KOPT-K1 (cell line): ENCODE data around the gene PAWR.
"Not testable (repeated sequence)": the region's sequence is repeated elsewhere in the genome, so short reads cannot be mapped to it uniquely, and the experiment has no call there.

Source experiments
- H3K27ac ChIP-seq: fragments of 200-600 bp; sonication (generic); 2 replicates; pipeline ENCODE4 v1.5.1; 2016; ENCODE audit warnings: antibody characterized with exemption, mild to moderate bottlenecking, low read depth, low read length; ENCODE audit not compliant: poor library complexity, severe bottlenecking
- H3K36me3 ChIP-seq: fragments of 200-600 bp; sonication (generic); 2 replicates; pipeline ENCODE4 v1.5.1; 2017; ENCODE audit warnings: antibody characterized with exemption, mild to moderate bottlenecking, low read length, moderate library complexity; ENCODE audit not compliant: insufficient read depth
- H3K9me3 ChIP-seq: fragments of 200-600 bp; sonication (generic); 2 replicates; pipeline ENCODE4 v1.5.1; 2017; ENCODE audit warnings: antibody characterized with exemption, low read length, mild to moderate bottlenecking; ENCODE audit not compliant: insufficient read depth, poor library complexity, severe bottlenecking

The PAWR gene

DNA sequence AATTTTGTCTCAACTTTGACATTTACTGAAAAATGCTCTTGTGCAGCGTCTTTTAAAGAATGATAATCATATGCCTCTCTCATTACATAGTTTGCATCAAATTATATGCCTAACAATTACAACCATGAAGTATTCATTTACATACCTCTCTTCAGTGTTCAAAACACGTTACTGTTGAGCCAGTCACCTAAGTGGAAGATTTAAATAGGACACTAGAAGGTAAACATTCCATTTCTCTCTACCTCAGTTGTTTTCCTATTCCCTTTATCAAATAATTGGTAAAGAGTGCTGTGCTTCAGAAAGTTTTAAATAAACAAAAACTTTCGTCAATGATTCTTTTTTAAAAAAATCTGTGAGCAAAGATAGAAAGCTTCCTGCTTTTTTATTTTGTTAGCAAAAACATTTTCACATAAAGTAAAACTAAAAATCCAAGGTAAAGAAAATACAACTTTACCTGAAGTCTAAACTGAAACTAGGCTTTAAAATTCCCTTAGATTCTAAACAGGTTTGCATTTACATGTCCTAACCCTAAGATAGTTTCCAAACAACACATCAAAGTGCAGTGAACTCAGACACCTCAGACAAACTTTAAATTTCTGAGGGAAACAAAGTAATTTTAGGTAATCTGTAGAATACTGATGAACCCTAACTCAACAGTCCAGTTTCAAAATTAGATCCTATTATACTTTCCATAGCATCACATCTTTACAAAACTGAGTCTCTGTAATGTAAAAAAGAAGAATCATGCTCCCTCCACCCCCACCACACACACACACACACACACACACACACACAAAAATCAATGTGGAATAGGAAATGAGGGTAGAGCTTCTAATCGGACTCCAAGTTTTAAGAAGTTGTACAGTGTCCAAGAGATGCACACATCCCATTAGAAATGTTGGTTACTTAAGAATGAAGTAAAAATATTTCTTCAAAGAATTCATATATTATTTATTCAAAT lies 46.2 kb downstream of the PAWR start:
- H3K27ac ChIP-seq: no peak overlapping the region
- no peaks in the 10 kb centered on the region for H3K9me3 ChIP-seq
- no peaks in the 10 kb centered on the region for H3K36me3 ChIP-seq

DNA sequence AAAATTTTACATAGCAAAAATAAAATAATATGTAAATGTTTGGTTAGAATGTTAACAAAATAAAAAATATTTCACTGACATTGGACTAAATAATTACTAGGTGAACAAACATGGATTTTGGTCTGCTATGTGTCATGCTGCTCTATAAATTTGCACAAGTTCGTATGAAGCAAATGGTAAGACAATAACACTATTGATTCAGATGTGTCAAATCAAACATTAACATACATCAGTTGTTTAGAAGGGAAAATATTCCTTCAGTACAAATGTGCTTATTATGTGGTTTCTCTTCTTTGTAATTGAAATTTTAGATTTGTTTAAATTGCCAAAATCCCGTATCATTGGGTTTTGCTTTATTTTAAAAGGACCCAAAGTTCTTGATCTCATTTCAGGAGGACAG lies 46.9 kb downstream of the PAWR start:
- H3K9me3 ChIP-seq: no peaks in the 10 kb centered on the region
- no peak overlapping the region for H3K27ac ChIP-seq
- no peaks in the 10 kb centered on the region for H3K36me3 ChIP-seq

DNA sequence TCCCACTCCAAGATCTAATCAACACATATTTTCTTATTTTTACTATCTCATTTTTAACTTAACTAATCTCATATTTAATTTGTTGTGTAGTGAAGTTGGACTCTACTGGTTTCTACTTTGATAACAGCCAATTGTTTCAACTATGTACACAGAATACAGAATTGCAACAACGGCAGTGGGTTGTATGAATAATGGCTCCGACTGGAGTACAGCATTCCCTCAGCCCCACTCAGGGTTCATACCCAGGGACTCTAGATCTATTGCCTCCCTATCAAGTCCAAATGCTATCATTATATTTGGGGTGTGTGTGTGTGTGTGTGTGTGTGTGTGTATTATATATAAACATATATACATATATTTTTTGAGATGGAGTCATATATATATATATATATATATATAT lies 52.3 kb downstream of the PAWR start:
- Histone ChIP-seq H3K9me3 (no peaks in the 10 kb centered on the region), H3K27ac (no peak overlapping the region), H3K36me3 (no peaks in the 10 kb centered on the region)

DNA sequence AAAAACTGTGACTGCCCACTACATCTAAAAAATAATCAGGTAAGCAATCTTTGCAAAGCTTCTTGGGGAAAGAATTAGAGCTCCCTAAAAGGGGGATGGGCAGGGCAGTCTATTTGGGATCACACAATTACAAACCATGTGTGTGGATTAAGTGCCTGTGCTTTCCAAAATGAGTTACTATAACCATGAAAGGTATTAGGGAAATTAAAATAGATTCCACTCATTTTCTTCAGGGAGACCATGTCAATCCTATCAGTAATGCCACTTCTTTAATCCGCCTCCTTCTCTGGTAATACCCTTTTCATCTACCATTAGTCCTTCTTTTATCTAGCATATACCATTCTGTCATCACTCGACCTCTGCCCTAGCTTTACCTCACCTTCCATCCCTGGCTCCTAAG lies 53.7 kb downstream of the PAWR start:
- Histone ChIP-seq H3K9me3 (no peaks in the 10 kb centered on the region), H3K36me3 (no peaks in the 10 kb centered on the region), H3K27ac (no peak overlapping the region)

DNA sequence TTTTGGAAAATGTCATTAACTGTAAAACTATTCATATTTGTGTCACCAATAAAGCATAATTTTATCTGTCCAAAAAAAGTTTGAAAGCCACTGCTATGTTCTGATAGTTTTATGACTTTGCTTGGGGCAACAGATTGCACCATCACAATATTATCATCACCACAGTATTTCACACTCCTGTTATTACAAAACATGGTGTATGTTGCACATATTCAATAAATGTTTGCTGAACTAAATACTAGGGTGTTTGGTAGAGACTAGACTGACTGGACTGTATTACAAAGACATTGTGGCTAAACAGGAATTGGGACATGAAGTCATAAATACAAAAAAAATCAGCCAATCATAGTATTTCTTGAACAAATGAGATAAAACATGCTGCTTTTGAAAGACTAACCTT lies 55.1 kb downstream of the PAWR start:
- Histone ChIP-seq H3K36me3 (no peaks in the 10 kb centered on the region), H3K9me3 (no peaks in the 10 kb centered on the region), H3K27ac (no peak overlapping the region)

DNA sequence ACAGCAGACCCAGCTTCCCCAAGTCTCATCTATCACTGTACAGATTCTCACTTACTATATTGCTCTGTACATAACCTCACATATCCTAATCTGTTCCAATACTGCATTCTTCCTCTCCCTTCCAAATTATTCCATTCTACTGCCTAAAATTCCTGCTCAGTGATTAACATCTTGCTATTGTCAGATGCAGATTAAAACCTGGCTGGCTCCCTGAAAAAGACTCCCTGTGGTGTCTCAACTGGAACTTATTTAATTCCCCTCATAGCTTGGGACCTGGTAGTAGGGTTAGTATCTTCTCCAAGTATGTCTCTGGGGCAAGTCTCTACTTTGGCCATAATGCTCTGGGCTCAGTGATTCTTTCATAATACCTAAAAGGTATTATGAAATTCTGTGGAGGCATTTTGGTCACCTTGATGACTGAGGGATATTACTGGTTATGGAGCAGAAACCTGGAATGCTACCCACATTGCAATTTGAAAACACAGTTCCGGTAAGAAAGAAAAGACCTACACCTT lies 55.8 kb downstream of the PAWR start:
- H3K27ac ChIP-seq: no peak overlapping the region
- H3K36me3 ChIP-seq: no peaks in the 10 kb centered on the region
- no peaks in the 10 kb centered on the region for H3K9me3 ChIP-seq

DNA sequence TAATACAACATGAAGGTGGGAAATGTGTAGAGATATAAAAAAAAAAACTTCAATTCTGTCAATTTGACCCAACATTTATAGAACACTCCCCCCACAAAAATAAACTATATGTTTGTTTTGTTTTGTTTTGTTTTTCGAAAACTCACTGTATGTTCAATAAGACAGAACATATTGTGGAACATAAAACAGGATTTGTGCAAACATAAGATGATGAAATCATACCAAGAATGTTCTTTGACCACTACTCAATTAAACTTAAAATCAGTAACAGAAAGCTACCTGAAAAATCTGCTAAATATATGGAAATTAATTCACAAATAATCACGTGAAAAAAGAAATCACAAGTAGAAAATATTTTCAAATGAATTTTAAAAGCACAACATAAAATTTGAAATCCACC lies 61.2 kb downstream of the PAWR start:
- H3K27ac ChIP-seq: no peak overlapping the region
- no peaks in the 10 kb centered on the region for H3K36me3 ChIP-seq
- peaks cover 8% of the 10 kb centered on the region for H3K9me3 ChIP-seq

DNA sequence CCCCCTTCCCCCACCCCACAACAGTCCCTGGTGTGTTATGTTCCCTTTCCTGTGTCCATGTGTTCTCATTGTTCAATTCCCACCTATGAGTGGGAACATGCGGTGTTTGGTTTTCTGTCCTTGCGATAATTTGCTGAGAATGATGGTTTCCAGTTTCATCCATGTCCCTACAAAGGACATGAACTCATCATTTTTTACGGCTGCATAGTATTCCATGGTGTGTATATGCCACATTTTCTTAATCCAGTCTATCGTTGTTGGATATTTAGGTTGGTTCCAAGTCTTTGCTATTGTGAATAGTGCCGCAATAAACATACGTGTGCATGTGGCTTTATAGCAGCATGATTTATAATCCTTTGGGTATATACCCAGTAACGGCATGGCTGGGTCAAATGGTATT lies 64.0 kb downstream of the PAWR start:
- not testable (repeated sequence) for H3K36me3 ChIP-seq, H3K27ac ChIP-seq, H3K9me3 ChIP-seq

DNA sequence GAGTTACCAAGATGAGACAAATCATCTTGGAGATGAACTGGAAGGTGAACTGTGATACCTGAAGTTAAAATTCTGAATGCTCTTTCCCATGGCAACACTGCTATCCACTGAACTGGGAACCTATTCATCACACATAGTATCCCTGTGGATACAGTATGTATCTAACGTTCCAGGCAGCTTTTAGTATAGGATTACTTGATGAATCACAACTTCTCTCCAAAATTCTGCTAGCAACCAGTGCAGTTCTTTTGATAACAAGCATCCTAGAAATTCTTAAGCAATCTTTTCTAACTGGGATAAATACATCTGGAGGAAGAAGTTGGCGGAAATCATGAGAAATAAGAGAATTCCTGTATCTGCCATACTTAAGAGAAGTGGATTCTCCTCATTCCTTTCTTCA lies 66.4 kb downstream of the PAWR start:
- H3K36me3 ChIP-seq: peaks cover 14% of the 10 kb centered on the region
- H3K9me3 ChIP-seq: peaks cover 8% of the 10 kb centered on the region
- H3K27ac ChIP-seq: no peak overlapping the region

DNA sequence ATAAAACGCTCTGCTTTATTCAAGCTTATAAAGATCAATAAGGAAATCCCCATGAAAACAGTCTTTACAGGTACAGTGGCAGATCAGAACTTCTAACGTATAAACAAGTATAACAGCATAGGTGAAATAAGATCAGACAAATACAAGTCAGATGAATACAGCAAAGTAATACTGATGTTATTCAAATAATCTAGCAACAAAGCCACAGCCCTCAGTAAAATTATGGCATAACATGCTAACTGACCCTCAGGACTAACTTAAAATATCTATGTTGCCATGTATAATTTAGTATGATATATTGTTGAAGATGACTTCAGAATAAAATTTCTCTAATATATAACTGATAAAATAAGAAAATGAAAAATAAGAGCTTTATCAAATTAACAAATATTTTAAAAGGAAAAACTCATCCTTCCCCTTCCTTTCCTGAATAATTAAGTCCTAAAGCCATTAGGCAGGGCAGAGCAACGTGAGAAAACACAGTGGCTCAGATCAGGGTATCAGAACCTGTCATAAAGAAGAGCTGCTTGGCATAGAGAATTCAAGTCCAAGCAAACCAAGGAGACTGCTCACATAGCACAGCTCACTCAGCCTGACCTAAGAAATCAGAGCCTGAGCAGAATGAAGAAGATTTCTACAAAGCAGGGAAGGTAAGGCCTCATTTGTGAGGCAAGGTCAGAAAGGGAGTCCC lies 70.7 kb downstream of the PAWR start:
- Histone ChIP-seq H3K36me3 (peaks cover 19% of the 10 kb centered on the region), H3K27ac (no peak overlapping the region), H3K9me3 (no peaks in the 10 kb centered on the region)

DNA sequence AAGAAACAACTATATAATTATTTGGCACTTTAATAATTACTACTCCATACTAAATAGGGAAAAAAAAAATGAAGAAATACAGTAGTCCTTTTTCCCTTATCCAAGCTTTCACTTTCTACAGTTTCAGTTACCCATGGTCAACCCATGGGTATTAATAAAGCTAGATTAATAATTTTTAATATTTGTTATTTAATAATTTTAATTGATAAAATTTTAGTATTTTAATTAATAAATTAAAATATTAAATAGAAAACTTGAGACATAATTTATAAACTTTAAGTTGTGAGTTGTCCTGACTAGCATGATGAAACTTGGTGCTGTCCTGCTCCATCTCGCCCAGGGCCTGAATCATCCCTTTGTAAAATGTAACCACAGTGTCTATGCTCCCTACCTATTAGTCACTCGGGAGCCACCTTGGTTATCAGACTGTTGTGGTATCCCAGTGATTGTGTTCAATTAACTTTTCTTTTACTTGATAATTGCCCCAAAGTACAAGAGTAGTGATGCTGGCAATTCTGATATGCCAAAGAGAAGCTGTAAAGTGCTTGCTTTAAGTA lies 71.8 kb downstream of the PAWR start:
- H3K36me3 ChIP-seq: peaks cover 19% of the 10 kb centered on the region
- H3K9me3 ChIP-seq: no peaks in the 10 kb centered on the region
- no peak overlapping the region for H3K27ac ChIP-seq

DNA sequence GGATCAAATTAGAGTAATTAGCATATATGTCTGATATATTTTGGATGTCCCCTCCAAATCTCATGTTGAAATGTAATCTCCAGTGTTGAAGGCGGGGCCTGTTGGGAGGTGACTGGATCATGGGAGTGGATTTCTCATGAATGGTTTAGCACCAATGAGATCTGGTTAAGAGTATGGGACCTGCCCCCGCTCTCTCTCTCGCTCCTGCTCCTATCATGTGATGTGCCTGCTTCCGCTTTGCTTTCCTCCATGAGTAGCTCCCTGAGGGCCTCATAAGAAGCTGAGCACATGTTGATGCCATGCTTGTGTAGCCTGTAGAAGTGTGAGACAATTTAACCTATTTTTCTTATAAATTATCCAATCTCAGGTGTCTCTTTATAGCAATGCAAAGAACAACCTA lies 73.1 kb downstream of the PAWR start:
- Histone ChIP-seq H3K9me3 (no peaks in the 10 kb centered on the region), H3K36me3 (peaks cover 19% of the 10 kb centered on the region), H3K27ac (no peak overlapping the region)

DNA sequence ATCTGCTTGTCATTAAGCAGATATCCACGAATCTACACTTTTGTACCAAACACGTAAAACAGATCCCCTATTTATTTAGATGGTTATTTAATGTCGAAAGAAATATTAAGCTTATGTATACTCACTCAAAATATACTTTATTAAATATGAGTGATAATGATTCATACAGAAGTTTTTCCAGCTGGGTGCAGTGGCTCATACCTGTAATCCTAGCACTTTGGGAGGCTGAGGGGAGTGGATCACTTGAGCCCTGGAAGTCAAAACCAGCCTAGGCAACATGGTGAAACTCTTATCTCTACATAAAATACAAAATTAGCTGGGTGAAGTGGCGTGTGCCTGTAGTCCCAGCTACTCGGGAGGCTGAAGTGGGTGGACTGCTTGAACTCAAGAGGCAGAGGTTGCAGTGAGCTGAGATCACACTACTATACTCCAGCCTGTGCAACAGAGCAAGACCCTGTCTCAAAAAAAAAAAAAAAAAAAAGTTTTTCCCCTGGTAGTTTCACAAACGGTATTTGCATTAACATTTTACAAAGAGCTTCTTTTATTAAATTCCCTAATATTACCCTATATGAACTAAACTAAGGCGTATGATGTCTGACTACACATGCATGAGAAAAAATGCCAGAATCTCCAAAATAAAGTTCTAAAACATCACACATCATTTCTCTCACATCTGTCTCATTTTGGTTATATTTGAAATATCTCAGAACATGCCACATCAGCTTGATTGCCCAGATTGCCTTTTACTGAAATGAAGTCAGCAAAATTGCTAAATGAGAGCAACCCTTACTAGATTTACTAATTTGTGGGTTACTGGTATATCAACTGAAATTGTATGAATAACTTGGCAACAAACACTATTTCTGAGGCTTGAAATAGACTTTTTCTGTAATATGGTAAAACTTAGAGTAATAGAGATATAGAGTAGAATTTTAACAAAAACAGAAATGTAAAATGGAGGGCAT lies 74.9 kb downstream of the PAWR start:
- Histone ChIP-seq H3K27ac (no peak overlapping the region), H3K36me3 (peaks cover 19% of the 10 kb centered on the region)

DNA sequence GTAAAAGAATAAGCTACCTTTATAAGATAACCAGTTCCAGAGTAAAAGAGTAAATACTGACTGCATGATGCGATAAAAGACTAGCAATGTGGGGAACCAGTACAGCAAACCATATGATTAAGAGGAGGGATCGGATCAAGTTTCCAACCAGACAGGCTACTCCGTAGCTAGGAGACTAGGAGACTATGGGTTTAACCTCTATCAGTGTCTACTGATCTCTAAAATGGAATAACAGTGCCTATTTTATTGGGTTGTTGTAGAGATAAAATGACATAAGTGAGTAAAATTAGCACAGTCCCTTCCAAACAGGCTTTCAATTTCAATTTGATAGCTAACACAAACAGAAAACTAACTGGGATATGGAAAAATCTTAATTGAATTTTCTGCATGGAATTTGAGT lies 76.0 kb downstream of the PAWR start:
- Histone ChIP-seq H3K36me3 (peaks cover 12% of the 10 kb centered on the region), H3K9me3 (peaks cover 4% of the 10 kb centered on the region), H3K27ac (no peak overlapping the region)

More for the DNA sequence above, 74.9 kb downstream of the PAWR start:
- no peaks in the 10 kb centered on the region for H3K9me3 ChIP-seq
